HS-27A (cell line): ENCODE data around the gene SPINK7.

Source experiments
- DNase-seq: peaks from one replicate; pipeline ENCODE4 v3.0.0-alpha.2; 2012; ENCODE audit warnings: low read depth, missing footprints

SPINK7 gene

GRCh38 chr5:148343603-148344487 lies 31.6 kb downstream of the SPINK7 start:
- DNase-seq, result no peak

- DNase-seq, result no peak
These were observed 35.5 kb downstream of the SPINK7 start for GRCh38 chr5:148347706-148348105.

GRCh38 chr5:148352696-148353095 lies 40.5 kb downstream of the SPINK7 start:
- no peak for DNase-seq

- no peak for DNase-seq
These were observed 41.4 kb downstream of the SPINK7 start for GRCh38 chr5:148353634-148354033.

GRCh38 chr5:148364343-148364742 lies 52.1 kb downstream of the SPINK7 start:
- DNase-seq, result no peak
